ENCODE measurements around the gene ADGB. TPM values are rescaled to one million over a fixed set of nuclear protein-coding genes. Genes with fewer than 3 reads are reported as not detected.

Gene ADGB
- total RNA-seq, 1 experiment from 2014 or later, result not detected

DNA sequence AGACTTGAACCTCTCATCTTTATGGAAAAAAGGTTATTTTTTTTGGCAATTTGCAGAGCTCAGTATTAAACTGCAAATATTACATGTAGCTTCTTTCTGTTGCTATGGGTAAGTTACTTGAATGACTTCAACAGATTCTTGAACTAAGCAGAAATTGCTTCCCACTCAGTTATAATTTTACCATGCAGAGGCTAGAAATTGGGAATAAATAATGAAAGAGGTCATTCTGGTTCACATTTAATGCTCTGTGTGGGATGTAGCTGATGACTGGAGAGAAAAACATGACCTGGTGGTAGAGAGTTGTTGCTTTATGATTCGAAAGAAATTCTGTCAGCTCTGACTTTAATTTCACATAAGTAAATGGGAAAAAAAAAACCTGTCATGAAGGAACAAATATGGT lies 16.8 kb upstream of the ADGB start:
- no peak for DNase-seq
- H3K36me3 Mint-ChIP-seq (ENCODE audit: insufficient read depth, unreplicated experiment), result no peaks in the 10 kb centered on the region
- TF ChIP-seq, protein P1, sequence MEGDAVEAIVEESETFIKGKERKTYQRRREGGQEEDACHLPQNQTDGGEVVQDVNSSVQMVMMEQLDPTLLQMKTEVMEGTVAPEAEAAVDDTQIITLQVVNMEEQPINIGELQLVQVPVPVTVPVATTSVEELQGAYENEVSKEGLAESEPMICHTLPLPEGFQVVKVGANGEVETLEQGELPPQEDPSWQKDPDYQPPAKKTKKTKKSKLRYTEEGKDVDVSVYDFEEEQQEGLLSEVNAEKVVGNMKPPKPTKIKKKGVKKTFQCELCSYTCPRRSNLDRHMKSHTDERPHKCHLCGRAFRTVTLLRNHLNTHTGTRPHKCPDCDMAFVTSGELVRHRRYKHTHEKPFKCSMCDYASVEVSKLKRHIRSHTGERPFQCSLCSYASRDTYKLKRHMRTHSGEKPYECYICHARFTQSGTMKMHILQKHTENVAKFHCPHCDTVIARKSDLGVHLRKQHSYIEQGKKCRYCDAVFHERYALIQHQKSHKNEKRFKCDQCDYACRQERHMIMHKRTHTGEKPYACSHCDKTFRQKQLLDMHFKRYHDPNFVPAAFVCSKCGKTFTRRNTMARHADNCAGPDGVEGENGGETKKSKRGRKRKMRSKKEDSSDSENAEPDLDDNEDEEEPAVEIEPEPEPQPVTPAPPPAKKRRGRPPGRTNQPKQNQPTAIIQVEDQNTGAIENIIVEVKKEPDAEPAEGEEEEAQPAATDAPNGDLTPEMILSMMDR (IDR thresholded peaks at IDR 0.05; ENCODE audit: unreplicated experiment), result no peak
- no peaks in the 10 kb centered on the region for H3K4me1 Mint-ChIP-seq (ENCODE audit: low read depth, unreplicated experiment)
- no peak overlapping the region for H3K4me3 Mint-ChIP-seq (ENCODE audit: low read depth, unreplicated experiment)
- BruUV-seq (replicated peaks), result no TSS peak
- H3K9me3 Mint-ChIP-seq (ENCODE audit: low read depth, unreplicated experiment), result no peaks in the 10 kb centered on the region
- intact Hi-C loops (cut with micrococcal nuclease; ENCODE audit: unreplicated experiment), result no loop called here
- no peaks in the 10 kb centered on the region for H3K27me3 Mint-ChIP-seq (ENCODE audit: unreplicated experiment)
- H3K27ac Mint-ChIP-seq (ENCODE audit: unreplicated experiment), result no peak overlapping the region
- CTCF ChIA-PET, result no interaction called here

DNA sequence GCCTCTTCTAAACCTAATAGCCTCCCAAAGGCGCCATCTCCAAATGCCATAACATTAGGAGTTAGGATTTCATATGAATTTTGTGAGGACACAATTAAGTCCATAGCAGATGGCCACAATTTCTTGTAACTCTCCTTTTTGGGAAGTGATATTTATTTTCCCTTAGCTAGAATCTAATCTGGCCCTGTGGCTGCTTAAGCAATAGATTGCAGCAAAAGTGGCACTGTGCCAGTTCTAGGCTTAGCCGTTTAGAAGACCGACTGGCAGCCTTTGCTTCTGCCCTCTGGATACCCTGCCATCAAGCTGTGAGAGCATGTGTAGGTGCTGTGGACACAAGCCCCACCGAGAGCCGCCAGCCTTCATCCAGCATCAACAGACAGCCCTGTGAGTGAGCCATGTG lies 15.9 kb upstream of the ADGB start:
- CTCF ChIA-PET, result no interaction called here
- no peak for DNase-seq
- H3K9me3 Mint-ChIP-seq (ENCODE audit: low read depth, unreplicated experiment), result no peaks in the 10 kb centered on the region
- H3K4me3 Mint-ChIP-seq (ENCODE audit: low read depth, unreplicated experiment), result no peak overlapping the region
- H3K27me3 Mint-ChIP-seq (ENCODE audit: unreplicated experiment), result no peaks in the 10 kb centered on the region
- intact Hi-C loops (cut with micrococcal nuclease; ENCODE audit: unreplicated experiment), result no loop called here
- TF ChIP-seq, protein P1 (IDR thresholded peaks at IDR 0.05; ENCODE audit: unreplicated experiment), result no peak
- H3K4me1 Mint-ChIP-seq (ENCODE audit: low read depth, unreplicated experiment), result no peaks in the 10 kb centered on the region
- H3K27ac Mint-ChIP-seq (ENCODE audit: unreplicated experiment), result no peak overlapping the region
- H3K36me3 Mint-ChIP-seq (ENCODE audit: insufficient read depth, unreplicated experiment), result no peaks in the 10 kb centered on the region
- BruUV-seq (replicated peaks), result no TSS peak

DNA sequence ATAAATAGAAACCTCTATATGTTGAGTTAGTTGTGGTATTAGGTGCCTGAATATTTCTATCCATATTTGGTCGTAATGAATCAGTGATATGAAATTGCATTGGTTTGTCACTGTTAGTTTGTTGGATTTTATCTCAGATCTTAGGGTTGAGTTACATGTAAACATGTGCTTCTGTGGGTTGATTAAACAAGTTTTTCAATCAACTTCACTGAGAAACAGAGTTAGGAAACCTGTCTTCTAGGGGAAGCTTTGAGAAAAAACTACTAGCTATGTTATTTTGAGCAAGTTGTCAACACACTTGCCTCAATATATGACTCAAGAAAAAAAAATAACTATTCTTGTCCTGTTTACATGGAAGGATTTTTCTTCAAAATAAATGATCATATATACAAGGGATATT lies 14.8 kb upstream of the ADGB start:
- no TSS peak for BruUV-seq (replicated peaks)
- no peaks in the 10 kb centered on the region for H3K9me3 Mint-ChIP-seq (ENCODE audit: low read depth, unreplicated experiment)
- intact Hi-C loops (cut with micrococcal nuclease; ENCODE audit: unreplicated experiment), result no loop called here

DNA sequence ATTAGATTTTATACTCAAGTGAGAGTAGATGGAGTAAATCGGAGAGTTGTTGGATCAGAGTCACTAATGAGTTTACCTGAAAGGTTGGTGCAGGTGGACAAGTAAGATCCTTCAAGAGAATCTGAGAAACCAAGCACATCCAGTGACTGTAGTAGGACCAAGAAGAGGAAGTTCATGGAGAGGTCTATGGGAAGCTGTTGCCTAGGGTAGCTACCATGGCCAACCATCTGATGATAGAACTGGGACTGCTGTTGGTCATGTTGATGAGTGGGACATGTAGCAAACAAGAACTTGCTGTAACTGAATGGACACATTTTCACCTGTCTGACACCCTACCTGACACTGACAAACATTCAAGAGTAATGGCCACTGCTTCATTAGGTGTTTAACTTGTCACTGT lies 11.3 kb upstream of the ADGB start:
- no peak for DNase-seq
- no peaks in the 10 kb centered on the region for H3K9me3 Mint-ChIP-seq (ENCODE audit: low read depth, unreplicated experiment)
- no peaks in the 10 kb centered on the region for H3K27me3 Mint-ChIP-seq (ENCODE audit: unreplicated experiment)
- TF ChIP-seq, protein P1 (IDR thresholded peaks at IDR 0.05; ENCODE audit: unreplicated experiment), result no peak
- no peak overlapping the region for H3K27ac Mint-ChIP-seq (ENCODE audit: unreplicated experiment)
- no peak overlapping the region for H3K4me3 Mint-ChIP-seq (ENCODE audit: low read depth, unreplicated experiment)
- no peaks in the 10 kb centered on the region for H3K4me1 Mint-ChIP-seq (ENCODE audit: low read depth, unreplicated experiment)
- intact Hi-C loops (cut with micrococcal nuclease; ENCODE audit: unreplicated experiment), result no loop called here
- CTCF ChIA-PET, result no interaction called here
- BruUV-seq (replicated peaks), result no TSS peak
- H3K36me3 Mint-ChIP-seq (ENCODE audit: insufficient read depth, unreplicated experiment), result no peaks in the 10 kb centered on the region

More for the DNA sequence above, 14.8 kb upstream of the ADGB start:
- Mint-ChIP-seq H3K4me3 (ENCODE audit: low read depth, unreplicated experiment) (no peak overlapping the region), H3K27me3 (ENCODE audit: unreplicated experiment) (no peaks in the 10 kb centered on the region), H3K4me1 (ENCODE audit: low read depth, unreplicated experiment) (no peaks in the 10 kb centered on the region), H3K27ac (ENCODE audit: unreplicated experiment) (no peak overlapping the region), H3K36me3 (ENCODE audit: insufficient read depth, unreplicated experiment) (no peaks in the 10 kb centered on the region)
- CTCF ChIA-PET, result no interaction called here
- no peak for DNase-seq
- TF ChIP-seq, protein P1 (IDR thresholded peaks at IDR 0.05; ENCODE audit: unreplicated experiment), result no peak

DNA sequence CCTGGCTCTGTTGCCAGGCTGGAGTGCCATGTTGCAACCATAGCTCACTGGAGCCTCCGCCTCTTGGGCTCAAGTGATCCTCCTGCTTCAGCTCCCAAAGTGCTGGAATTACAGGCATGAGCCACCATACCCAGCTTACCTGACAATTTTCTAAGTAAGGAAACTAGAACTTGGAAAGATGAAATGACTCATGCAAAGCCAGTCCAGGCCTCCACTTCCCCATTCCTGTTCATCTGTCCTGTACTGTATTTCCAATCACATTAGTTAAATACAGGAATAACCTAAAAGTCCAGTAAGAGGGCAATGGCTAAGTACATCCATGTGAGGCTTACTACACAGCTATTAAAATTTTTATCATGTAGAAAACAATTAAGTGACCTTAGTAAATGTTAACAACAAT lies 8.3 kb upstream of the ADGB start:
- no peaks in the 10 kb centered on the region for H3K4me1 Mint-ChIP-seq (ENCODE audit: low read depth, unreplicated experiment)
- no peak overlapping the region for H3K4me3 Mint-ChIP-seq (ENCODE audit: low read depth, unreplicated experiment)
- DNase-seq, result no peak
- TF ChIP-seq, protein P1 (IDR thresholded peaks at IDR 0.05; ENCODE audit: unreplicated experiment), result no peak
- no peak overlapping the region for H3K27ac Mint-ChIP-seq (ENCODE audit: unreplicated experiment)
- no TSS peak for BruUV-seq (replicated peaks)
- H3K27me3 Mint-ChIP-seq (ENCODE audit: unreplicated experiment), result no peaks in the 10 kb centered on the region
- H3K9me3 Mint-ChIP-seq (ENCODE audit: low read depth, unreplicated experiment), result no peaks in the 10 kb centered on the region
- intact Hi-C loops (cut with micrococcal nuclease; ENCODE audit: unreplicated experiment), result no loop called here
- no peaks in the 10 kb centered on the region for H3K36me3 Mint-ChIP-seq (ENCODE audit: insufficient read depth, unreplicated experiment)
- CTCF ChIA-PET, result no interaction called here

All from Calu3 (cell line).